ENCODE results near the gene ANKRD22.

Gene ANKRD22

DNA sequence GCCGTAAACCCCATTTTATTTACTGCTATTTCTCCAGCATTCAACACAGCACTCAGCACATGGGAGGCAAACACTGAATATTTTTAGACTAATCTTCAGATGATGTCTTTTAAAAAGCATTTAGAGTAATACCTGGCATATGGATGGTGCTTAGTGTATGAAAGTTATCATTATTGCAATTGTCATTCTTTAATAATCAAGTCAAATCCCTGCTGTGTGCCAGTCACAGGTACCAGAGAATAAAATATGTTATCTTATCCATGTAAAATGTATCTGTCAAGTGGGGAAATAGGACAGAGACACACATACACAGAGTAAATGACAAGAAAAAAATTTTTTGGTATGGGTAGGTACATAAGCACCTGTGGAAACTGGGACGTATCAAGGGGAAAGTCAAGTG lies 18.5 kb downstream of the ANKRD22 start (continued):
- TF ChIP-seq, protein P1, sequence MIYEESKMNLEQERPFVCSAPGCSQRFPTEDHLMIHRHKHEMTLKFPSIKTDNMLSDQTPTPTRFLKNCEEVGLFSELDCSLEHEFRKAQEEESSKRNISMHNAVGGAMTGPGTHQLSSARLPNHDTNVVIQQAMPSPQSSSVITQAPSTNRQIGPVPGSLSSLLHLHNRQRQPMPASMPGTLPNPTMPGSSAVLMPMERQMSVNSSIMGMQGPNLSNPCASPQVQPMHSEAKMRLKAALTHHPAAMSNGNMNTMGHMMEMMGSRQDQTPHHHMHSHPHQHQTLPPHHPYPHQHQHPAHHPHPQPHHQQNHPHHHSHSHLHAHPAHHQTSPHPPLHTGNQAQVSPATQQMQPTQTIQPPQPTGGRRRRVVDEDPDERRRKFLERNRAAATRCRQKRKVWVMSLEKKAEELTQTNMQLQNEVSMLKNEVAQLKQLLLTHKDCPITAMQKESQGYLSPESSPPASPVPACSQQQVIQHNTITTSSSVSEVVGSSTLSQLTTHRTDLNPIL (CRISPR knock-in tag; IDR thresholded peaks at IDR 0.05; ENCODE audit: low read depth), result no peak
- TF ChIP-seq BACH2 (CRISPR knock-in tag; IDR thresholded peaks at IDR 0.05; ENCODE audit: borderline replicate concordance), result no peak
- TF ChIP-seq ZNF70 (CRISPR knock-in tag; IDR thresholded peaks at IDR 0.05), result no peak
- TF ChIP-seq ZNF8 (CRISPR knock-in tag; IDR thresholded peaks at IDR 0.05), result no peak
- TF ChIP-seq ZFP30 (CRISPR knock-in tag; IDR thresholded peaks at IDR 0.05), result no peak

DNA sequence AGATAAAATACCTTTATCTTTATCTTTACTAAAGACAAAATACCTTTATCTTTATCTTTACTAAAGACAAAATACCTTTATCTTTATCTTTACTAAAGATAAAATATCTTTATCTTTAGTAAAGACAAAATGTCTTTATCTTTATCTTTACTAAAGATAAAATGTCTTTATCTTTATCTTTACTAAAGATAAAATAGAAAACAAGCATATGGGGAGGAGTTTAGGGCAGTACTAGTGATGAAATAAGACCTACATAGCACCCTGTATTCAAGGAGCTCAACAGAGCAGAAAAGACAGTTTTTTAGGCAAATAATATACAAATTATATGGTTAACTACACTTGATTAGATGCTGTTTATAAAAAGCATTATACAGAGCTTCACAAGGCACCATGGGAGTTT lies 19.3 kb downstream of the ANKRD22 start:
- no peak for ATAC-seq
- TF ChIP-seq ZNF70 (CRISPR knock-in tag; IDR thresholded peaks at IDR 0.05) (no peak), ZNF8 (CRISPR knock-in tag; IDR thresholded peaks at IDR 0.05) (no peak), ESRRG (CRISPR knock-in tag; IDR thresholded peaks at IDR 0.05) (no peak), TCF4 (CRISPR knock-in tag; IDR thresholded peaks at IDR 0.05; ENCODE audit: borderline replicate concordance) (no peak), SNAI2 (CRISPR knock-in tag; IDR thresholded peaks at IDR 0.05) (no peak), ISL1 (CRISPR knock-in tag; IDR thresholded peaks at IDR 0.05) (no peak), CSDC2 (CRISPR knock-in tag; IDR thresholded peaks at IDR 0.05) (no peak), TOX (CRISPR knock-in tag; IDR thresholded peaks at IDR 0.05; ENCODE audit: borderline replicate concordance) (no peak), BACH2 (CRISPR knock-in tag; IDR thresholded peaks at IDR 0.05; ENCODE audit: borderline replicate concordance) (no peak), ZNF565 (CRISPR knock-in tag; conservative IDR thresholded peaks at IDR 0.05; ENCODE audit: low read depth) (no peak), ARNTL (CRISPR knock-in tag; IDR thresholded peaks at IDR 0.05; ENCODE audit: borderline replicate concordance, low read depth) (no peak), GLIS3 (CRISPR knock-in tag; IDR thresholded peaks at IDR 0.05) (no peak), ZC3H10 (CRISPR knock-in tag; IDR thresholded peaks at IDR 0.05) (no peak), RARB (CRISPR knock-in tag; IDR thresholded peaks at IDR 0.05) (no peak), PPARA (CRISPR knock-in tag; IDR thresholded peaks at IDR 0.05; ENCODE audit: borderline replicate concordance) (no peak), ZFP30 (CRISPR knock-in tag; IDR thresholded peaks at IDR 0.05) (no peak)
- TF ChIP-seq, protein P2, sequence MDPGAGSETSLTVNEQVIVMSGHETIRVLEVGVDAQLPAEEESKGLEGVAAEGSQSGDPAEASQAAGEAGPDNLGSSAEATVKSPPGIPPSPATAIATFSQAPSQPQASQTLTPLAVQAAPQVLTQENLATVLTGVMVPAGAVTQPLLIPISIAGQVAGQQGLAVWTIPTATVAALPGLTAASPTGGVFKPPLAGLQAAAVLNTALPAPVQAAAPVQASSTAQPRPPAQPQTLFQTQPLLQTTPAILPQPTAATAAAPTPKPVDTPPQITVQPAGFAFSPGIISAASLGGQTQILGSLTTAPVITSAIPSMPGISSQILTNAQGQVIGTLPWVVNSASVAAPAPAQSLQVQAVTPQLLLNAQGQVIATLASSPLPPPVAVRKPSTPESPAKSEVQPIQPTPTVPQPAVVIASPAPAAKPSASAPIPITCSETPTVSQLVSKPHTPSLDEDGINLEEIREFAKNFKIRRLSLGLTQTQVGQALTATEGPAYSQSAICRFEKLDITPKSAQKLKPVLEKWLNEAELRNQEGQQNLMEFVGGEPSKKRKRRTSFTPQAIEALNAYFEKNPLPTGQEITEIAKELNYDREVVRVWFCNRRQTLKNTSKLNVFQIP (CRISPR knock-in tag; IDR thresholded peaks at IDR 0.05; ENCODE audit: borderline replicate concordance, low read depth), result no peak
- TF ChIP-seq, protein P3, sequence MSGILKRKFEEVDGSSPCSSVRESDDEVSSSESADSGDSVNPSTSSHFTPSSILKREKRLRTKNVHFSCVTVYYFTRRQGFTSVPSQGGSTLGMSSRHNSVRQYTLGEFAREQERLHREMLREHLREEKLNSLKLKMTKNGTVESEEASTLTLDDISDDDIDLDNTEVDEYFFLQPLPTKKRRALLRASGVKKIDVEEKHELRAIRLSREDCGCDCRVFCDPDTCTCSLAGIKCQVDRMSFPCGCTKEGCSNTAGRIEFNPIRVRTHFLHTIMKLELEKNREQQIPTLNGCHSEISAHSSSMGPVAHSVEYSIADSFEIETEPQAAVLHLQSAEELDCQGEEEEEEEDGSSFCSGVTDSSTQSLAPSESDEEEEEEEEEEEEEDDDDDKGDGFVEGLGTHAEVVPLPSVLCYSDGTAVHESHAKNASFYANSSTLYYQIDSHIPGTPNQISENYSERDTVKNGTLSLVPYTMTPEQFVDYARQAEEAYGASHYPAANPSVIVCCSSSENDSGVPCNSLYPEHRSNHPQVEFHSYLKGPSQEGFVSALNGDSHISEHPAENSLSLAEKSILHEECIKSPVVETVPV (CRISPR knock-in tag; IDR thresholded peaks at IDR 0.05), result no peak

DNA sequence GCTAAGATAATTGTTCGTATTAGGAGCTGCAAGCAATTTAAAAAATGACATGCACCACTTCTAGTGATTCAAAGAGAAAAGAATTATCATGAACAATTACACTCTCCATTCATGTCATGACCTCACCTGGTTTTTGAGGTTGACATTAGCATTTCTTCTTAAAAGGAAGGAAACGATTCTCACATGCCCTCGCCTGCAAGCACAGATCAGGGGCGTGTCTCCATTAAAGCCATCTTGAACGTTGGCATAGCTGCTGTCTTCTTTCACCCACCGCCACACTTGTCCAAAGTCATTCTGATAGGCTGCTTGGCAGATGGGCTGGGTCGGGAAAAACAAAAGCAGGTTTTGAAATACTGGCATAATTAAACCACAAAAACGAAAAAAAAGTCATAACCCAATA lies 19.9 kb downstream of the ANKRD22 start:
- TF ChIP-seq ZNF565 (CRISPR knock-in tag; conservative IDR thresholded peaks at IDR 0.05; ENCODE audit: low read depth) (no peak), BACH2 (CRISPR knock-in tag; IDR thresholded peaks at IDR 0.05; ENCODE audit: borderline replicate concordance) (no peak), ZC3H10 (CRISPR knock-in tag; IDR thresholded peaks at IDR 0.05) (no peak), OSR1 (CRISPR knock-in tag; IDR thresholded peaks at IDR 0.05) (no peak), GLIS3 (CRISPR knock-in tag; IDR thresholded peaks at IDR 0.05) (no peak), TCF4 (CRISPR knock-in tag; IDR thresholded peaks at IDR 0.05; ENCODE audit: borderline replicate concordance) (no peak), ARNTL (CRISPR knock-in tag; IDR thresholded peaks at IDR 0.05; ENCODE audit: borderline replicate concordance, low read depth) (no peak), ZNF70 (CRISPR knock-in tag; IDR thresholded peaks at IDR 0.05) (no peak), ZFP30 (CRISPR knock-in tag; IDR thresholded peaks at IDR 0.05) (no peak), PPARA (CRISPR knock-in tag; IDR thresholded peaks at IDR 0.05; ENCODE audit: borderline replicate concordance) (no peak), ZFP3 (CRISPR knock-in tag; IDR thresholded peaks at IDR 0.05) (no peak), ISL1 (CRISPR knock-in tag; IDR thresholded peaks at IDR 0.05) (no peak), TOX (CRISPR knock-in tag; IDR thresholded peaks at IDR 0.05; ENCODE audit: borderline replicate concordance) (no peak)
- TF ChIP-seq, protein P4, sequence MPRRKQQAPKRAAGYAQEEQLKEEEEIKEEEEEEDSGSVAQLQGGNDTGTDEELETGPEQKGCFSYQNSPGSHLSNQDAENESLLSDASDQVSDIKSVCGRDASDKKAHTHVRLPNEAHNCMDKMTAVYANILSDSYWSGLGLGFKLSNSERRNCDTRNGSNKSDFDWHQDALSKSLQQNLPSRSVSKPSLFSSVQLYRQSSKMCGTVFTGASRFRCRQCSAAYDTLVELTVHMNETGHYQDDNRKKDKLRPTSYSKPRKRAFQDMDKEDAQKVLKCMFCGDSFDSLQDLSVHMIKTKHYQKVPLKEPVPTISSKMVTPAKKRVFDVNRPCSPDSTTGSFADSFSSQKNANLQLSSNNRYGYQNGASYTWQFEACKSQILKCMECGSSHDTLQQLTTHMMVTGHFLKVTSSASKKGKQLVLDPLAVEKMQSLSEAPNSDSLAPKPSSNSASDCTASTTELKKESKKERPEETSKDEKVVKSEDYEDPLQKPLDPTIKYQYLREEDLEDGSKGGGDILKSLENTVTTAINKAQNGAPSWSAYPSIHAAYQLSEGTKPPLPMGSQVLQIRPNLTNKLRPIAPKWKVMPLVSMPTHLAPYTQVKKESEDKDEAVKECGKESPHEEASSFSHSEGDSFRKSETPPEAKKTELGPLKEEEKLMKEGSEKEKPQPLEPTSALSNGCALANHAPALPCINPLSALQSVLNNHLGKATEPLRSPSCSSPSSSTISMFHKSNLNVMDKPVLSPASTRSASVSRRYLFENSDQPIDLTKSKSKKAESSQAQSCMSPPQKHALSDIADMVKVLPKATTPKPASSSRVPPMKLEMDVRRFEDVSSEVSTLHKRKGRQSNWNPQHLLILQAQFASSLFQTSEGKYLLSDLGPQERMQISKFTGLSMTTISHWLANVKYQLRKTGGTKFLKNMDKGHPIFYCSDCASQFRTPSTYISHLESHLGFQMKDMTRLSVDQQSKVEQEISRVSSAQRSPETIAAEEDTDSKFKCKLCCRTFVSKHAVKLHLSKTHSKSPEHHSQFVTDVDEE (CRISPR knock-in tag; IDR thresholded peaks at IDR 0.05), result no peak
- TF ChIP-seq, protein P3 (CRISPR knock-in tag; IDR thresholded peaks at IDR 0.05), result no peak
- TF ChIP-seq, protein P2 (CRISPR knock-in tag; IDR thresholded peaks at IDR 0.05; ENCODE audit: borderline replicate concordance, low read depth), result no peak
- TF ChIP-seq, protein P1 (CRISPR knock-in tag; IDR thresholded peaks at IDR 0.05; ENCODE audit: low read depth), result no peak
- ATAC-seq, result no peak

Data from SK-N-SH treated with all-trans-retinoic acid at 6 μM for 48 hours (cell line).